ENCODE measurements around the gene OVCA2.

OVCA2 gene

DNA sequence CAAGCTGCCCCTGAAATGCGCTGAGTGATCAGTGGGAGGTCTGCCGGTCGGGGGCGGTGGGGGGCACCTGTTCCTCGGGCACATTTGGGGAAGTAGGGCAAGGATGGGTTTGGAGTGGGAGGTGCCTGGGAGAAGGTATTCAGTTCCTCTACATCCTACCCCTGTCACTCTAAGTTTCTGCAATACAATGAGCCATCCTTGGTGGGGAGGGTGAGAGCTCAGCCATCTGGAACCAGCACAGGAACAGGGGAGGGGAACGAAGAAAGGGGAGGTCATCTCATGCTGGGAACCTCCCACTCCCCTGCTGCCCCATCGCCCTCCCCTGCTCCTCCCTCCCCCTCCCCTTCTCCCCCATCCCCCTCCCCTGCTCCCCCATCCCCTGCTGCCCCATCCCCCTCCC is 7.7 kb upstream of the OVCA2 start:
- no peak overlapping the region for H3K27ac ChIP-seq (ENCODE audit: extremely low read depth, low read depth, low read length)
- TF ChIP-seq GLI4 (tag by site-specific recombination; IDR thresholded peaks at IDR 0.05) (no peak), KLF9 (tag by site-specific recombination; IDR thresholded peaks at IDR 0.05; ENCODE audit: low read depth) (no peak), ZNF132 (tag by site-specific recombination; IDR thresholded peaks at IDR 0.05; ENCODE audit: borderline replicate concordance) (no peak), KLF16 (tag by site-specific recombination; IDR thresholded peaks at IDR 0.05) (no peak), WT1 (tag by site-specific recombination; IDR thresholded peaks at IDR 0.05) (peak; percentile 74; the same call in 1 of the 2 replicates), ZNF155 (tag by site-specific recombination; IDR thresholded peaks at IDR 0.05) (no peak), ZBTB1 (tag by site-specific recombination; IDR thresholded peaks at IDR 0.05) (no peak)
- peaks cover 5% of the 10 kb centered on the region for H3K4me1 ChIP-seq (ENCODE audit: control insufficient read depth, insufficient read depth, low read length)
- H3K36me3 ChIP-seq (ENCODE audit: control insufficient read depth in 2 of 2, insufficient read depth in 1 of 2, low read length in 2 of 2): peaks cover 0 to 50% of the 10 kb centered on the region in 2 experiments; a peak in 2 of 3 replicates
- ChIA-PET POLR2A (no interaction called here), CTCF (interaction anchor here (12.2 kb wide), 1 partner anchor 124 kb away, joined by 145 read pairs; no protein-coding TSS in a partner anchor)
- H3K4me3 ChIP-seq (ENCODE audit: low read depth, low read length): no peak overlapping the region
- no peaks in the 10 kb centered on the region for H3K9me3 ChIP-seq (ENCODE audit: control insufficient read depth, insufficient read depth, low read depth, low read length)

DNA sequence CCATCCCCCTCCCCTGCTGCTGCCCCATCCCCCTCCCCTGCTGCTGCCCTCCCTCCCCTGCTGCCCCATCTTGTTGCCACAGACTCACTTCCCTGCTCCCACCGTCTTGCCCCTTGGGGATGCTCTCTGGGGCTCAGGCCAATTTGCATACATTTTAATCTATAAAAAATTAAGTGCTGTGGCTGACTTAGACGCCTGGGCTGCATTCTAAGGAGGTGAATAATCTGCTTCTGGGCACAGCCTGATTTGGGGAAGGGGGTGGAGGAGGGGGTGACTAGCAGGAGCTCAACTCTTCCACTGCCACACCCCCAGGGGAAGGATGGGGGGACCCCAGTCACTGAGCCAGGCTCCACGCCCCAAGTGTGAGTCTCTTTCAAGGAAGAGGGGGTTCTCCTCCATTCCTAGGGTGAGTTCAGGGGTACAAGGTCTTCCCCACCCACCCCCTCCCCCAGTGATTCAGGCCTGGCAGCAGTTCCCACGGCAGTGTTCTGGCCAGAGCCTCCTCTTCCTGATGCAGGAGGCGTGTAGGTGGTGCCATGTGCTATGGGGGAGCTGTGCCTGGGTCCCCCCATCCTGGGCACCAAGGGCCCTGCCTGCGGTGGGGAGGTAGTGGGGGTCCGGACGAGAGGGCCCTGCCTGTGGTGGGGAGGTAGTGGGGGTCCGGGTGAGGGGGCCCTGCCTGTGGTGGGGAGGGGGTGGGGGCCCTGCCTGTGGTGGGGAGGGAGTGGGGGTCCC is 6.8 kb upstream of the OVCA2 start:
- Histone ChIP-seq H3K4me1 (ENCODE audit: control insufficient read depth, insufficient read depth, low read length) (peaks cover 5% of the 10 kb centered on the region), H3K9me3 (ENCODE audit: control insufficient read depth, insufficient read depth, low read depth, low read length) (no peaks in the 10 kb centered on the region), H3K27ac (ENCODE audit: extremely low read depth, low read depth, low read length) (no peak overlapping the region), H3K4me3 (ENCODE audit: low read depth, low read length) (no peak overlapping the region), H3K36me3 (ENCODE audit: control insufficient read depth in 2 of 2, insufficient read depth in 1 of 2, low read length in 2 of 2) (peaks cover 0 to 55% of the 10 kb centered on the region in 2 experiments; a peak in 2 of 3 replicates)
- POLR2A ChIA-PET: no interaction called here
- CTCF ChIA-PET: interaction anchor here (12.2 kb wide), 1 partner anchor 124 kb away, joined by 145 read pairs; no protein-coding TSS in a partner anchor
- no peak for TF ChIP-seq KLF8 (tag by site-specific recombination; IDR thresholded peaks at IDR 0.05)
- TF ChIP-seq ZNF174 (tag by site-specific recombination; IDR thresholded peaks at IDR 0.05): no peak
- TF ChIP-seq ZNF239 (tag by site-specific recombination; IDR thresholded peaks at IDR 0.05): no peak
- no peak for TF ChIP-seq ZNF121 (tag by site-specific recombination; IDR thresholded peaks at IDR 0.05)
- no peak for TF ChIP-seq ZNF391 (tag by site-specific recombination; IDR thresholded peaks at IDR 0.05; ENCODE audit: borderline replicate concordance, low read depth)
- TF ChIP-seq MZF1 (tag by site-specific recombination; IDR thresholded peaks at IDR 0.05; ENCODE audit: borderline replicate concordance): no peak
- TF ChIP-seq ZNF23 (tag by site-specific recombination; IDR thresholded peaks at IDR 0.05; ENCODE audit: borderline replicate concordance): no peak
- TF ChIP-seq, protein P1, sequence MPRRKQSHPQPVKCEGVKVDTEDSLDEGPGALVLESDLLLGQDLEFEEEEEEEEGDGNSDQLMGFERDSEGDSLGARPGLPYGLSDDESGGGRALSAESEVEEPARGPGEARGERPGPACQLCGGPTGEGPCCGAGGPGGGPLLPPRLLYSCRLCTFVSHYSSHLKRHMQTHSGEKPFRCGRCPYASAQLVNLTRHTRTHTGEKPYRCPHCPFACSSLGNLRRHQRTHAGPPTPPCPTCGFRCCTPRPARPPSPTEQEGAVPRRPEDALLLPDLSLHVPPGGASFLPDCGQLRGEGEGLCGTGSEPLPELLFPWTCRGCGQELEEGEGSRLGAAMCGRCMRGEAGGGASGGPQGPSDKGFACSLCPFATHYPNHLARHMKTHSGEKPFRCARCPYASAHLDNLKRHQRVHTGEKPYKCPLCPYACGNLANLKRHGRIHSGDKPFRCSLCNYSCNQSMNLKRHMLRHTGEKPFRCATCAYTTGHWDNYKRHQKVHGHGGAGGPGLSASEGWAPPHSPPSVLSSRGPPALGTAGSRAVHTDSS (tag by site-specific recombination; IDR thresholded peaks at IDR 0.05): no peak
- no peak for TF ChIP-seq EGR2 (tag by site-specific recombination; IDR thresholded peaks at IDR 0.05; ENCODE audit: low read depth)
- TF ChIP-seq, protein P2, sequence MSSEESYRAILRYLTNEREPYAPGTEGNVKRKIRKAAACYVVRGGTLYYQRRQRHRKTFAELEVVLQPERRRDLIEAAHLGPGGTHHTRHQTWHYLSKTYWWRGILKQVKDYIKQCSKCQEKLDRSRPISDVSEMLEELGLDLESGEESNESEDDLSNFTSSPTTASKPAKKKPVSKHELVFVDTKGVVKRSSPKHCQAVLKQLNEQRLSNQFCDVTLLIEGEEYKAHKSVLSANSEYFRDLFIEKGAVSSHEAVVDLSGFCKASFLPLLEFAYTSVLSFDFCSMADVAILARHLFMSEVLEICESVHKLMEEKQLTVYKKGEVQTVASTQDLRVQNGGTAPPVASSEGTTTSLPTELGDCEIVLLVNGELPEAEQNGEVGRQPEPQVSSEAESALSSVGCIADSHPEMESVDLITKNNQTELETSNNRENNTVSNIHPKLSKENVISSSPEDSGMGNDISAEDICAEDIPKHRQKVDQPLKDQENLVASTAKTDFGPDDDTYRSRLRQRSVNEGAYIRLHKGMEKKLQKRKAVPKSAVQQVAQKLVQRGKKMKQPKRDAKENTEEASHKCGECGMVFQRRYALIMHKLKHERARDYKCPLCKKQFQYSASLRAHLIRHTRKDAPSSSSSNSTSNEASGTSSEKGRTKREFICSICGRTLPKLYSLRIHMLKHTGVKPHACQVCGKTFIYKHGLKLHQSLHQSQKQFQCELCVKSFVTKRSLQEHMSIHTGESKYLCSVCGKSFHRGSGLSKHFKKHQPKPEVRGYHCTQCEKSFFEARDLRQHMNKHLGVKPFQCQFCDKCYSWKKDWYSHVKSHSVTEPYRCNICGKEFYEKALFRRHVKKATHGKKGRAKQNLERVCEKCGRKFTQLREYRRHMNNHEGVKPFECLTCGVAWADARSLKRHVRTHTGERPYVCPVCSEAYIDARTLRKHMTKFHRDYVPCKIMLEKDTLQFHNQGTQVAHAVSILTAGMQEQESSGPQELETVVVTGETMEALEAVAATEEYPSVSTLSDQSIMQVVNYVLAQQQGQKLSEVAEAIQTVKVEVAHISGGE (tag by site-specific recombination; conservative IDR thresholded peaks at IDR 0.05; ENCODE audit: low read depth): no peak
- TF ChIP-seq ZNF664 (tag by site-specific recombination; IDR thresholded peaks at IDR 0.05): no peak
- TF ChIP-seq ZNF133 (tag by site-specific recombination; IDR thresholded peaks at IDR 0.05): no peak
- TF ChIP-seq, protein P3, sequence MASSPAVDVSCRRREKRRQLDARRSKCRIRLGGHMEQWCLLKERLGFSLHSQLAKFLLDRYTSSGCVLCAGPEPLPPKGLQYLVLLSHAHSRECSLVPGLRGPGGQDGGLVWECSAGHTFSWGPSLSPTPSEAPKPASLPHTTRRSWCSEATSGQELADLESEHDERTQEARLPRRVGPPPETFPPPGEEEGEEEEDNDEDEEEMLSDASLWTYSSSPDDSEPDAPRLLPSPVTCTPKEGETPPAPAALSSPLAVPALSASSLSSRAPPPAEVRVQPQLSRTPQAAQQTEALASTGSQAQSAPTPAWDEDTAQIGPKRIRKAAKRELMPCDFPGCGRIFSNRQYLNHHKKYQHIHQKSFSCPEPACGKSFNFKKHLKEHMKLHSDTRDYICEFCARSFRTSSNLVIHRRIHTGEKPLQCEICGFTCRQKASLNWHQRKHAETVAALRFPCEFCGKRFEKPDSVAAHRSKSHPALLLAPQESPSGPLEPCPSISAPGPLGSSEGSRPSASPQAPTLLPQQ (tag by site-specific recombination; IDR thresholded peaks at IDR 0.05): no peak
- no peak for TF ChIP-seq ZNF274 (IDR thresholded peaks at IDR 0.05; ENCODE audit: low read length)
- no peak for TF ChIP-seq ZNF274 (tag by site-specific recombination; IDR thresholded peaks at IDR 0.05; ENCODE audit: borderline replicate concordance)
- no peak for TF ChIP-seq ZNF146 (tag by site-specific recombination; IDR thresholded peaks at IDR 0.05)
- no peak for TF ChIP-seq ZBTB7A (tag by site-specific recombination; IDR thresholded peaks at IDR 0.05; ENCODE audit: low read depth)
- no peak for TF ChIP-seq ZNF677 (tag by site-specific recombination; IDR thresholded peaks at IDR 0.05)
- TF ChIP-seq FEZF1 (tag by site-specific recombination; IDR thresholded peaks at IDR 0.05): no peak
- no peak for TF ChIP-seq ZBTB1 (tag by site-specific recombination; IDR thresholded peaks at IDR 0.05)
